Lung (tissue), 12 donors: ENCODE results near the gene RASD1. TPM values are rescaled to one million over a fixed set of nuclear protein-coding genes. Genes with fewer than 3 reads are reported as not detected.

Experiments used
- ATAC-seq: fragments of 200-7000 bp; cut with Tn5 transposase; one replicate; pipeline ENCODE4 v1.9.1; 2020; ENCODE audit warnings: moderate number of reproducible peaks; ENCODE audit not compliant: insufficient read depth, low FRiP score
- DNase-seq, 3 donors: peaks; one replicate each; pipeline ENCODE4 v3.0.0-alpha.2; 2013 to 2017
- H3K27ac ChIP-seq, 2 donors: one replicate each; pipeline ENCODE4 v1.5.1; 2013; ENCODE audit warnings: mild to moderate bottlenecking in 2 of 2, moderate library complexity in 2 of 2, control low read depth in 1 of 2, inconsistent platforms in 1 of 2, low read depth in 1 of 2, low read length in 1 of 2
- H3K27me3 ChIP-seq, 3 donors: one replicate each; pipeline ENCODE4 v1.5.1; 2013; ENCODE audit warnings: low read length in 2 of 3; ENCODE audit not compliant: control insufficient read depth in 3 of 3, insufficient read depth in 3 of 3
- H3K36me3 ChIP-seq, 4 donors: one replicate each; pipeline ENCODE4 v1.5.1; 2013; ENCODE audit warnings: low read length in 4 of 4, mild to moderate bottlenecking in 1 of 4, moderate library complexity in 1 of 4; ENCODE audit not compliant: control insufficient read depth in 4 of 4, insufficient read depth in 4 of 4
- H3K4me1 ChIP-seq, 5 donors: one replicate each; pipeline ENCODE4 v1.5.1; 2013; ENCODE audit warnings: low read length in 5 of 5, mild to moderate bottlenecking in 2 of 5, moderate library complexity in 1 of 5; ENCODE audit not compliant: control insufficient read depth in 5 of 5, insufficient read depth in 5 of 5
- H3K4me3 ChIP-seq: one replicate; pipeline ENCODE4 v1.5.1; 2013; ENCODE audit warnings: mild to moderate bottlenecking, control low read depth, moderate library complexity
- H3K9ac ChIP-seq, 2 donors: one replicate each; pipeline ENCODE4 v1.5.1; 2013; ENCODE audit warnings: low read length in 2 of 2, control low read depth in 1 of 2; ENCODE audit not compliant: insufficient read depth in 1 of 2
- H3K9me3 ChIP-seq, 4 donors: one replicate each; pipeline ENCODE4 v1.5.1; 2013; ENCODE audit warnings: low read length in 3 of 4, mild to moderate bottlenecking in 1 of 4, moderate library complexity in 1 of 4; ENCODE audit not compliant: control insufficient read depth in 4 of 4, insufficient read depth in 3 of 4
- WGBS, 2 donors: extraction: QIAGEN DNeasy Blood & Tissue Kit; methylation state at CpG; one replicate each; pipeline ENCODE4 v1.1.7; 2013; 5-methylcytosine and 5-hydroxymethylcytosine counted together
- polyA plus RNA-seq, 2 donors: library from polyadenylated mRNA; stranded (reverse); fragments of 200-250 nt; gene quantifications; one replicate each; pipeline ENCODE4 v1.2.1, GENCODE V29; 2013
- total RNA-seq, 2 donors: library from RNA; depleted of rRNA in 1 of 2; stranded (reverse); fragments of >200 nt in 1 of 2; gene quantifications; one replicate each; pipeline ENCODE4 v1.2.1, GENCODE V29; 2014 to 2021
- TF ChIP-seq, protein P1 (sequence below): IDR thresholded peaks from 2 replicates; pipeline ENCODE4 v1.5.1; 2012; ENCODE audit warnings: mild to moderate bottlenecking; ENCODE audit errors: control extremely low read depth, extremely low read depth
- donor health status: control.
- donor health status: control.
- donor health status: Bipolar disorder and iron deficiency.
- donor health status: healthy.
- donor health status: DM: yes; HTN: yes; CAD: no.

The RASD1 gene
- total and polyA plus RNA-seq, 4 donors, result 3.8 to 53.8 (median 12.4) TPM

DNA sequence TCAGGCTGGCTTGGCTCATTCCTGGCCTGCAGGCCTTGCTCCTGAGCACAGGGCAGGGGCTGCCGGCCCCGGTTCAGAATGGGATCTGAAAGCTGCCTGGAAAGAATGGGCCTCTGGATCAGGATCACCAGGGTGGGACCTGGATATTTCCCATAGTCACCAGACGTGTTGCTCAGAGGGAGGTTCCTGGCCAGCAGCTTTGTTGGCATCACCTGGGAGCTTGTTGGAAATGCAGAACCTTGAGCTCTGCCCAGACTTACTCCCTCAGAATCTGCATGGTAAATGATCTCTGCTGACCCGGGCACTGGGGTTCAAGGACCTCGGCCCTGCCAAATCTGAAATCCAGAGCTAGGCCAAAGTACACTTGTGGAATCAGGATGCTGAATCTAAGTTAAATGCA is 48.9 kb downstream of the RASD1 start:
- TF ChIP-seq, protein P1, sequence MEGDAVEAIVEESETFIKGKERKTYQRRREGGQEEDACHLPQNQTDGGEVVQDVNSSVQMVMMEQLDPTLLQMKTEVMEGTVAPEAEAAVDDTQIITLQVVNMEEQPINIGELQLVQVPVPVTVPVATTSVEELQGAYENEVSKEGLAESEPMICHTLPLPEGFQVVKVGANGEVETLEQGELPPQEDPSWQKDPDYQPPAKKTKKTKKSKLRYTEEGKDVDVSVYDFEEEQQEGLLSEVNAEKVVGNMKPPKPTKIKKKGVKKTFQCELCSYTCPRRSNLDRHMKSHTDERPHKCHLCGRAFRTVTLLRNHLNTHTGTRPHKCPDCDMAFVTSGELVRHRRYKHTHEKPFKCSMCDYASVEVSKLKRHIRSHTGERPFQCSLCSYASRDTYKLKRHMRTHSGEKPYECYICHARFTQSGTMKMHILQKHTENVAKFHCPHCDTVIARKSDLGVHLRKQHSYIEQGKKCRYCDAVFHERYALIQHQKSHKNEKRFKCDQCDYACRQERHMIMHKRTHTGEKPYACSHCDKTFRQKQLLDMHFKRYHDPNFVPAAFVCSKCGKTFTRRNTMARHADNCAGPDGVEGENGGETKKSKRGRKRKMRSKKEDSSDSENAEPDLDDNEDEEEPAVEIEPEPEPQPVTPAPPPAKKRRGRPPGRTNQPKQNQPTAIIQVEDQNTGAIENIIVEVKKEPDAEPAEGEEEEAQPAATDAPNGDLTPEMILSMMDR, result no peak
- no peak overlapping the region for H3K9ac ChIP-seq
- WGBS, 2 donors, result 93 to 98% methylated on average over 5 of the region's 5 CpGs
- H3K4me3 ChIP-seq, result no peak overlapping the region
- no peak overlapping the region for H3K27ac ChIP-seq
- no peaks in the 10 kb centered on the region for H3K36me3 ChIP-seq
- peaks cover 0 to 9% (median 0%) of the 10 kb centered on the region in 5 donors for H3K4me1 ChIP-seq
- DNase-seq (no peak), ATAC-seq (no peak)
- H3K27me3 ChIP-seq, result no peaks in the 10 kb centered on the region
- H3K9me3 ChIP-seq, result no peaks in the 10 kb centered on the region

DNA sequence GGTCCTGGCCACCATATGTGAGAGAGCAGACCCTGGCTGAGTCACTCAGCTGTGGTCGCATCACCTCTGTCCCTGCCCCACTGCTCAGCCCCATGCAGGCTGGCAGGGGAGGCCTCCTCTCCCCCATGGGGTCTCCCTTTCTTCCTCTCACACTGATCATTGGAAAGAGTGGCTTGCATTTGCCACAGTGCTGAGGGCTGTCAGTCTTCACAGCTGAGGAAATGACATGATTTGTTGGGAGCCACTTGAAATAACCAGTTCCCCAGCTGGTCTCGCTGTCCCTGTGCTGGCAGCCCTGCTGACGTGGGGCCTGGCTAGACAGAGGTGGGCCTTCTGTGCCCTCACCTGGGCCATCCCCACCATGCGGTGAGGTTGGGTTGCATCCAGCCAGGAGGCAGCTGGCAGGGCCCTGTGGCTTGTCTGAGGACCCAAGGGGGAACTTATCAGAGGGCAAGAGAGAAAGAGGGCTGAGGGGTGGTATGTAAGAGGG is 49.5 kb downstream of the RASD1 start:
- Histone ChIP-seq H3K4me1 (peaks cover 0 to 9% (median 0%) of the 10 kb centered on the region in 5 donors), H3K27ac (peak overlapping the region in 1 of 2 donors; percentile 50), H3K9ac (no peak overlapping the region), H3K4me3 (no peak overlapping the region), H3K9me3 (no peaks in the 10 kb centered on the region), H3K36me3 (no peaks in the 10 kb centered on the region), H3K27me3 (no peaks in the 10 kb centered on the region)
- 71 to 81% methylated on average over 4 of the region's 4 CpGs for WGBS, 2 donors
- TF ChIP-seq, protein P1, result no peak
- DNase-seq (peak in 1 of 3 donors; percentile 22), ATAC-seq (no peak)

DNA sequence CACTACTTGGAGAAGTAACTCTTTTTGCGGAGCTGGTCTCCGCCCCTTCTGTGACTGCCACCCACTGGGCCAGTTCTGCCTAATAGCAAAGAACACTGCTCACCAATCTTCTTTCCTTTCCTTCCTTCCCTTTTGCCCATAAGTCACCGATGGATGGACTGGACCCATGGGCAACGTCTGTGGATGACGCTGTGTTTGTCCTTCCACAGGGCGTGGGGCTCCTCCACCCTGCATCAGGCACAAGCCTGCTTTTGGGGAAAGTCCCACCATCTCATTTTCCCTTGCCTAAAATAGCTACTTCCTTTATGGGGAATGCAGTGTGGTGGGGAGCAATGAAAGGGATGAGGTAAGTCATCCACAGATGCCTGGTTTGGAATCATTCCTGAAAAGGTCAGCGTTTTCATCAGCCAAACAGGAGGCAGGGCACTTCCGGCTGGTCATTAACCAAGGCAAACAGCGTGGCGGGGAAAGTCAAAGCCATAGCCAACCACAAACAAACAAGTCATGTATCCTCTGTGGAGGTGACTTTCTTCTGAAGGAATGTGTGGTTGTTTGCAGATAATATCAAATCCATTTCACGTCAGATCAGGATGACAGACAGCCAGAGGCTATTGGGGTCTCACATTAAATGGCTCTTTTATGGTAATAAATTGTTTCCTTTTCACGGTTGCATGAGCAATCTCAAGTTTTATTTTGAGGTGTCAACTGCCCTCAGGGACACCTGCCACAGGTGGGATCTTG is 50.1 kb downstream of the RASD1 start:
- Histone ChIP-seq H3K4me1 (peaks cover 0 to 9% (median 0%) of the 10 kb centered on the region in 5 donors), H3K27ac (peak overlapping the region in 1 of 2 donors; percentile 50), H3K36me3 (no peaks in the 10 kb centered on the region), H3K27me3 (no peaks in the 10 kb centered on the region), H3K4me3 (no peak overlapping the region), H3K9me3 (no peaks in the 10 kb centered on the region), H3K9ac (no peak overlapping the region)
- 44 to 59% methylated on average over 12 of the region's 12 CpGs for WGBS, 2 donors
- DNase-seq (peak; percentile 35 to 55 (median 35)), ATAC-seq (peak; percentile 67)
- TF ChIP-seq, protein P1, result no peak
